ENCODE data around the gene BMPER. TPM values are rescaled to one million over a fixed set of nuclear protein-coding genes. Genes with fewer than 3 reads are reported as not detected.

The BMPER gene
- total and polyA plus RNA-seq, 10 of the 15 experiments (the other 5 are each of a cell fraction or from before 2014, with no cell fraction given): 0.02 to 0.08 TPM; not detected in 8

- TF ChIP-seq ZBTB11 (CRISPR knock-in tag; IDR thresholded peaks at IDR 0.05) (no peak), CREM (IDR thresholded peaks at IDR 0.05; ENCODE audit: low read depth) (no peak)
These were observed 2.3 kb downstream of the BMPER start (continued) for GRCh38 chr7:33907625-33908024.

- in situ Hi-C loops (cut with MboI): no loop called here
- no peak overlapping the region for H3K9ac ChIP-seq (ENCODE audit: control insufficient read depth, insufficient read depth, low read length)
- TF ChIP-seq GABPA (IDR thresholded peaks at IDR 0.05; ENCODE audit: low read depth) (no peak), NR2C2 (IDR thresholded peaks at IDR 0.05; ENCODE audit: borderline replicate concordance, control insufficient read depth, insufficient read length, low read depth) (no peak), ZNF24 (IDR thresholded peaks at IDR 0.05) (no peak), ZNF592 (IDR thresholded peaks at IDR 0.05) (no peak), ATF7 (IDR thresholded peaks at IDR 0.05; ENCODE audit: low read depth) (no peak), ZNF687 (IDR thresholded peaks at IDR 0.05) (no peak)
- 40% methylated on average over 5 of the region's 5 CpGs for WGBS (ENCODE audit: insufficient coverage, insufficient replicate concordance, low lambda C conversion rate, missing lambda C conversion rate)
- CTCF ChIA-PET: interaction anchor here (0.6 to 3.5 kb wide), 5 partner anchors 13 to 151 kb away, joined by 3 to 11 read pairs (median 5); no protein-coding TSS in a partner anchor
- SMC1A ChIA-PET (ENCODE audit: uncharacterized antibody, unreplicated experiment): no interaction called here
- H3K4me3 ChIP-seq: no peak overlapping the region
- H3K4me1 ChIP-seq (ENCODE audit: control insufficient read depth, insufficient read depth, low read length): no peaks in the 10 kb centered on the region
- FAIRE-seq: no peak
- DNase-seq (ENCODE audit: low read depth, low spot score): no peak
- H3K4me2 ChIP-seq (ENCODE audit: control insufficient read depth, insufficient read depth): no peak overlapping the region
- H3K36me3 ChIP-seq (ENCODE audit: control insufficient read depth in 2 of 2, insufficient read depth in 2 of 2, low read length in 1 of 2): no peaks in the 10 kb centered on the region
- no TSS peak for BruUV-seq (replicated peaks)
- no peaks in the 10 kb centered on the region for H4K20me1 ChIP-seq (ENCODE audit: control insufficient read depth, insufficient read depth)
- intact Hi-C loops (cut with micrococcal nuclease; ENCODE audit: unreplicated experiment): no loop called here
- no peak overlapping the region for H3K27ac ChIP-seq (ENCODE audit: control insufficient read depth, insufficient read depth)
- H3K27me3 ChIP-seq (replicated peaks in 1 of 2; ENCODE audit: control insufficient read depth in 2 of 2, insufficient read depth in 2 of 2, low read length in 1 of 2): peaks cover 3 to 5% of the 10 kb centered on the region in 2 experiments; a peak in 3 of 4 replicates
- no peak for ATAC-seq
- POLR2A ChIA-PET: interaction anchor here (0.6 kb wide), 1 partner anchor 564 kb away, joined by 4 read pairs; no protein-coding TSS in a partner anchor
- RAD21 ChIA-PET (ENCODE audit: unreplicated experiment): interaction anchor here (0.6 to 1.2 kb wide), 3 partner anchors 24 to 1430 kb away, joined by 3 read pairs; no protein-coding TSS in a partner anchor
- H3K9me3 ChIP-seq (replicated peaks; ENCODE audit: control insufficient read depth, insufficient read depth, low read length): no peaks in the 10 kb centered on the region
- H3K79me2 ChIP-seq (ENCODE audit: control insufficient read depth, insufficient read depth, low read length): no peaks in the 10 kb centered on the region
- no peak overlapping the region for H2AFZ ChIP-seq (ENCODE audit: control insufficient read depth, low read depth, low read length)
These were observed 4.0 kb downstream of the BMPER start for GRCh38 chr7:33909318-33909717.
